ENCODE results near the gene AMMECR1.

DNA sequence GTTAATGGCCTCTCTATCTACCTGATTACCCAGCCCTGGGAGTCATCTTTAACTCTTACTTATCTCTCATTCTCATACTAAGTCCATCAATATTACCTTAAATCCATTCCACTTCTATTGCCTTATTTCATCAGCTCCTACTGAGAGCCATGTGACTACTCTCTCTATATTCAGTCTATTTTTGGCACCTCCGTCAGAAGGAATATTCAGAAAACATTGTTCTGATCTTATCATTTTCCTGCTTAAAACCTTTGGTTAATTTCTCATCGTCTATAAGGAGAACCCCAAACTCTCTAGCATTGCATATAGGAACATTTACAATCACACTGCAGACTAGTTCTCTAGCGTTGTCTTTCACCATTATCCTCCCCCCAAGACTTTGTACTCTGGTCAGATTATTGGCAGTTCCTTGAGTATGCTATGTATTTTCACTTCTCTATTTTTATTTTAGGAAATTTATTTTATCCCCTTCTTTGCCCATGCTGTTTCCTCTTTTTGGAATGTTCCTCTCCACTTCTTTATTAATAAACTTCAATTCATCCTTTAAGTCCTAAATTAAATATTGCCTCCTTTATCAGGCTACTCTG is 13.7 kb upstream of the AMMECR1 start:
- TF ChIP-seq, protein P1, sequence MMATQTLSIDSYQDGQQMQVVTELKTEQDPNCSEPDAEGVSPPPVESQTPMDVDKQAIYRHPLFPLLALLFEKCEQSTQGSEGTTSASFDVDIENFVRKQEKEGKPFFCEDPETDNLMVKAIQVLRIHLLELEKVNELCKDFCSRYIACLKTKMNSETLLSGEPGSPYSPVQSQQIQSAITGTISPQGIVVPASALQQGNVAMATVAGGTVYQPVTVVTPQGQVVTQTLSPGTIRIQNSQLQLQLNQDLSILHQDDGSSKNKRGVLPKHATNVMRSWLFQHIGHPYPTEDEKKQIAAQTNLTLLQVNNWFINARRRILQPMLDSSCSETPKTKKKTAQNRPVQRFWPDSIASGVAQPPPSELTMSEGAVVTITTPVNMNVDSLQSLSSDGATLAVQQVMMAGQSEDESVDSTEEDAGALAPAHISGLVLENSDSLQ (IDR thresholded peaks at IDR 0.05): no peak
- TF ChIP-seq BHLHE40 (IDR thresholded peaks at IDR 0.05; ENCODE audit: borderline replicate concordance) (no peak), ARNT (IDR thresholded peaks at IDR 0.05) (no peak)
